NB4 (cell line): ENCODE results near the gene PLEKHH3.

ENCODE experiments used
- POLR2A ChIP-seq: IDR thresholded peaks from 2 replicates; pipeline ENCODE4 v1.6.1; 2011; ENCODE audit warnings: mild to moderate bottlenecking; ENCODE audit not compliant: insufficient read length; ENCODE audit errors: extremely low read depth
- TF ChIP-seq, protein P1 (sequence below): IDR thresholded peaks from one replicate; pipeline ENCODE4 v1.5.1; 2012; ENCODE audit warnings: low read depth, low read length

DNA sequence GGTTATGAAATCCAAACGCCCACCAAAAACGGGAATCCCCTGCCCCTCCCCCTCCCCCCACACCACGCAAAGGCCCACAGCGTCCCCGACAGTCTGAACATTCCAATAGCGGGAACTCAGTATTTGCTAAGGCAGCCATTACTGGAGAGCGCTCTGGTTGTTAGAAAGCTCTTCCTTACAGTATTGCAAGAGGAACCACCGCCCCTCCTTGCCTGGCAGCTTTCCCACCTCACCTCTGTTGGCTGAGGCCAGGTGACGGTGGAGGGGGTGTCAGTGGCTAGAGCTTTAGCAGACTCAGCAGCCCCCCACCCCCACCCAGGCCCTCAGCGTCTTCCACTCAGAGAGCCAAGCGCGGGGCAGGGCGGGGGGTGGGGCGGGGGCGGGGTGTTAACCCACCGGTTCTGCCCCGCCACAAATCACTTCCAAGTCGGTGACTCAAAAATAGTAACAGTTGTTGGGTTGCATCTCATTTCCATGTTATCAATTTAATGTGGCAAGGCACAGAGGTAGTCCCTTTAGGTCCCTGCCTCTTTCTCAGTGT, 2.2 kb upstream of the PLEKHH3 start:
- TF ChIP-seq, protein P1, sequence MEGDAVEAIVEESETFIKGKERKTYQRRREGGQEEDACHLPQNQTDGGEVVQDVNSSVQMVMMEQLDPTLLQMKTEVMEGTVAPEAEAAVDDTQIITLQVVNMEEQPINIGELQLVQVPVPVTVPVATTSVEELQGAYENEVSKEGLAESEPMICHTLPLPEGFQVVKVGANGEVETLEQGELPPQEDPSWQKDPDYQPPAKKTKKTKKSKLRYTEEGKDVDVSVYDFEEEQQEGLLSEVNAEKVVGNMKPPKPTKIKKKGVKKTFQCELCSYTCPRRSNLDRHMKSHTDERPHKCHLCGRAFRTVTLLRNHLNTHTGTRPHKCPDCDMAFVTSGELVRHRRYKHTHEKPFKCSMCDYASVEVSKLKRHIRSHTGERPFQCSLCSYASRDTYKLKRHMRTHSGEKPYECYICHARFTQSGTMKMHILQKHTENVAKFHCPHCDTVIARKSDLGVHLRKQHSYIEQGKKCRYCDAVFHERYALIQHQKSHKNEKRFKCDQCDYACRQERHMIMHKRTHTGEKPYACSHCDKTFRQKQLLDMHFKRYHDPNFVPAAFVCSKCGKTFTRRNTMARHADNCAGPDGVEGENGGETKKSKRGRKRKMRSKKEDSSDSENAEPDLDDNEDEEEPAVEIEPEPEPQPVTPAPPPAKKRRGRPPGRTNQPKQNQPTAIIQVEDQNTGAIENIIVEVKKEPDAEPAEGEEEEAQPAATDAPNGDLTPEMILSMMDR: no peak
- no peak for TF ChIP-seq POLR2A
